ENCODE data around the gene PLSCR2. TPM values are rescaled to one million over a fixed set of nuclear protein-coding genes. Genes with fewer than 3 reads are reported as not detected.
"Not testable (repeated sequence)": the region's sequence is repeated elsewhere in the genome, so short reads cannot be mapped to it uniquely, and the experiment has no call there.

Gene PLSCR2
- total RNA-seq, 1 donor from 2014 or later: not detected

GRCh38 chr3:146485297-146485696 is 15.9 kb upstream of the PLSCR2 start:
- Histone ChIP-seq H3K27ac (ENCODE audit: low read depth, low read length) (no peak overlapping the region), H3K27me3 (ENCODE audit: control insufficient read depth in 3 of 3, insufficient read depth in 3 of 3, low read length in 3 of 3) (no peaks in the 10 kb centered on the region), H3K4me3 (ENCODE audit: low read length in 3 of 3) (no peak overlapping the region), H3K36me3 (ENCODE audit: control insufficient read depth in 3 of 3, insufficient read depth in 3 of 3, low read length in 3 of 3) (no peaks in the 10 kb centered on the region), H3K9me3 (ENCODE audit: control insufficient read depth in 3 of 3, low read length in 3 of 3) (no peaks in the 10 kb centered on the region), H3K9ac (ENCODE audit: low read depth in 1 of 3, low read length in 3 of 3) (no peak overlapping the region), H3K4me1 (ENCODE audit: control insufficient read depth in 3 of 3, insufficient read depth in 3 of 3, low read length in 3 of 3) (no peaks in the 10 kb centered on the region)

- Histone ChIP-seq H3K9me3 (ENCODE audit: control insufficient read depth in 3 of 3, low read length in 3 of 3) (no peaks in the 10 kb centered on the region), H3K27ac (ENCODE audit: low read depth, low read length) (no peak overlapping the region), H3K36me3 (ENCODE audit: control insufficient read depth in 3 of 3, insufficient read depth in 3 of 3, low read length in 3 of 3) (no peaks in the 10 kb centered on the region), H3K4me3 (ENCODE audit: low read length in 3 of 3) (no peak overlapping the region), H3K9ac (ENCODE audit: low read depth in 1 of 3, low read length in 3 of 3) (no peak overlapping the region), H3K27me3 (ENCODE audit: control insufficient read depth in 3 of 3, insufficient read depth in 3 of 3, low read length in 3 of 3) (peaks cover 0 to 6% (median 0%) of the 10 kb centered on the region in 3 donors), H3K4me1 (ENCODE audit: control insufficient read depth in 3 of 3, insufficient read depth in 3 of 3, low read length in 3 of 3) (no peaks in the 10 kb centered on the region)
Measured at GRCh38 chr3:146476094-146476740, 6.9 kb upstream of the PLSCR2 start.

GRCh38 chr3:146474976-146475375 is 5.6 kb upstream of the PLSCR2 start:
- not testable (repeated sequence) for H3K9ac ChIP-seq (ENCODE audit: low read depth in 1 of 3, low read length in 3 of 3); H3K27me3 ChIP-seq (ENCODE audit: control insufficient read depth in 3 of 3, insufficient read depth in 3 of 3, low read length in 3 of 3); H3K36me3 ChIP-seq (ENCODE audit: control insufficient read depth in 3 of 3, insufficient read depth in 3 of 3, low read length in 3 of 3); H3K9me3 ChIP-seq (ENCODE audit: control insufficient read depth in 3 of 3, low read length in 3 of 3); H3K4me1 ChIP-seq (ENCODE audit: control insufficient read depth in 3 of 3, insufficient read depth in 3 of 3, low read length in 3 of 3); H3K4me3 ChIP-seq (ENCODE audit: low read length in 3 of 3); H3K27ac ChIP-seq (ENCODE audit: low read depth, low read length)

- Histone ChIP-seq H3K27ac (ENCODE audit: low read depth, low read length) (no peak overlapping the region), H3K9ac (ENCODE audit: low read depth in 1 of 3, low read length in 3 of 3) (no peak overlapping the region), H3K27me3 (ENCODE audit: control insufficient read depth in 3 of 3, insufficient read depth in 3 of 3, low read length in 3 of 3) (peaks cover 0 to 6% (median 4%) of the 10 kb centered on the region in 3 donors), H3K36me3 (ENCODE audit: control insufficient read depth in 3 of 3, insufficient read depth in 3 of 3, low read length in 3 of 3) (no peaks in the 10 kb centered on the region), H3K4me3 (ENCODE audit: low read length in 3 of 3) (no peak overlapping the region), H3K9me3 (ENCODE audit: control insufficient read depth in 3 of 3, low read length in 3 of 3) (no peaks in the 10 kb centered on the region), H3K4me1 (ENCODE audit: control insufficient read depth in 3 of 3, insufficient read depth in 3 of 3, low read length in 3 of 3) (peaks cover 0 to 5% (median 0%) of the 10 kb centered on the region in 3 donors)
Measured at GRCh38 chr3:146473726-146474125, 4.4 kb upstream of the PLSCR2 start.

GRCh38 chr3:146472611-146473010 is 3.2 kb upstream of the PLSCR2 start:
- Histone ChIP-seq H3K36me3 (ENCODE audit: control insufficient read depth in 3 of 3, insufficient read depth in 3 of 3, low read length in 3 of 3) (no peaks in the 10 kb centered on the region), H3K4me1 (ENCODE audit: control insufficient read depth in 3 of 3, insufficient read depth in 3 of 3, low read length in 3 of 3) (peaks cover 0 to 5% (median 0%) of the 10 kb centered on the region in 3 donors), H3K9me3 (ENCODE audit: control insufficient read depth in 3 of 3, low read length in 3 of 3) (no peaks in the 10 kb centered on the region), H3K4me3 (ENCODE audit: low read length in 3 of 3) (no peak overlapping the region), H3K27me3 (ENCODE audit: control insufficient read depth in 3 of 3, insufficient read depth in 3 of 3, low read length in 3 of 3) (peaks cover 0 to 6% (median 4%) of the 10 kb centered on the region in 3 donors), H3K27ac (ENCODE audit: low read depth, low read length) (no peak overlapping the region), H3K9ac (ENCODE audit: low read depth in 1 of 3, low read length in 3 of 3) (no peak overlapping the region)

GRCh38 chr3:146471012-146471411 is 1.7 kb upstream of the PLSCR2 start:
- Histone ChIP-seq H3K9ac (ENCODE audit: low read depth in 1 of 3, low read length in 3 of 3) (no peak overlapping the region), H3K4me3 (ENCODE audit: low read length in 3 of 3) (no peak overlapping the region), H3K36me3 (ENCODE audit: control insufficient read depth in 3 of 3, insufficient read depth in 3 of 3, low read length in 3 of 3) (no peaks in the 10 kb centered on the region), H3K9me3 (ENCODE audit: control insufficient read depth in 3 of 3, low read length in 3 of 3) (no peaks in the 10 kb centered on the region), H3K27me3 (ENCODE audit: control insufficient read depth in 3 of 3, insufficient read depth in 3 of 3, low read length in 3 of 3) (peaks cover 0 to 4% (median 0%) of the 10 kb centered on the region in 3 donors), H3K4me1 (ENCODE audit: control insufficient read depth in 3 of 3, insufficient read depth in 3 of 3, low read length in 3 of 3) (peaks cover 0 to 5% (median 0%) of the 10 kb centered on the region in 3 donors), H3K27ac (ENCODE audit: low read depth, low read length) (no peak overlapping the region)

- Histone ChIP-seq H3K27me3 (ENCODE audit: control insufficient read depth in 3 of 3, insufficient read depth in 3 of 3, low read length in 3 of 3) (peaks cover 0 to 4% (median 0%) of the 10 kb centered on the region in 3 donors), H3K4me1 (ENCODE audit: control insufficient read depth in 3 of 3, insufficient read depth in 3 of 3, low read length in 3 of 3) (peaks cover 0 to 5% (median 0%) of the 10 kb centered on the region in 3 donors), H3K9ac (ENCODE audit: low read depth in 1 of 3, low read length in 3 of 3) (no peak overlapping the region), H3K36me3 (ENCODE audit: control insufficient read depth in 3 of 3, insufficient read depth in 3 of 3, low read length in 3 of 3) (no peaks in the 10 kb centered on the region), H3K4me3 (ENCODE audit: low read length in 3 of 3) (no peak overlapping the region), H3K9me3 (ENCODE audit: control insufficient read depth in 3 of 3, low read length in 3 of 3) (no peaks in the 10 kb centered on the region), H3K27ac (ENCODE audit: low read depth, low read length) (no peak overlapping the region)
Measured at GRCh38 chr3:146470425-146470990, 1.1 kb upstream of the PLSCR2 start.

GRCh38 chr3:146468671-146469149 is 651 bp downstream of the PLSCR2 start:
- H3K9ac ChIP-seq (ENCODE audit: low read depth in 1 of 3, low read length in 3 of 3): no peak overlapping the region
- no peaks in the 10 kb centered on the region for H3K9me3 ChIP-seq (ENCODE audit: control insufficient read depth in 3 of 3, low read length in 3 of 3)
- no peak overlapping the region for H3K4me3 ChIP-seq (ENCODE audit: low read length in 3 of 3)
- peaks cover 0 to 5% (median 0%) of the 10 kb centered on the region in 3 donors for H3K4me1 ChIP-seq (ENCODE audit: control insufficient read depth in 3 of 3, insufficient read depth in 3 of 3, low read length in 3 of 3)
- no peak overlapping the region for H3K27ac ChIP-seq (ENCODE audit: low read depth, low read length)
- no peaks in the 10 kb centered on the region for H3K36me3 ChIP-seq (ENCODE audit: control insufficient read depth in 3 of 3, insufficient read depth in 3 of 3, low read length in 3 of 3)
- H3K27me3 ChIP-seq (ENCODE audit: control insufficient read depth in 3 of 3, insufficient read depth in 3 of 3, low read length in 3 of 3): peaks cover 0 to 4% (median 0%) of the 10 kb centered on the region in 3 donors

- Histone ChIP-seq H3K27me3 (ENCODE audit: control insufficient read depth in 3 of 3, insufficient read depth in 3 of 3, low read length in 3 of 3) (peaks cover 0 to 4% (median 0%) of the 10 kb centered on the region in 3 donors), H3K4me3 (ENCODE audit: low read length in 3 of 3) (no peak overlapping the region), H3K4me1 (ENCODE audit: control insufficient read depth in 3 of 3, insufficient read depth in 3 of 3, low read length in 3 of 3) (peaks cover 0 to 5% (median 0%) of the 10 kb centered on the region in 3 donors), H3K27ac (ENCODE audit: low read depth, low read length) (no peak overlapping the region), H3K36me3 (ENCODE audit: control insufficient read depth in 3 of 3, insufficient read depth in 3 of 3, low read length in 3 of 3) (no peaks in the 10 kb centered on the region), H3K9me3 (ENCODE audit: control insufficient read depth in 3 of 3, low read length in 3 of 3) (no peaks in the 10 kb centered on the region), H3K9ac (ENCODE audit: low read depth in 1 of 3, low read length in 3 of 3) (no peak overlapping the region)
Measured at GRCh38 chr3:146468234-146468633, 1.1 kb downstream of the PLSCR2 start.

- Histone ChIP-seq H3K4me1 (ENCODE audit: control insufficient read depth in 3 of 3, insufficient read depth in 3 of 3, low read length in 3 of 3) (peaks cover 0 to 5% (median 0%) of the 10 kb centered on the region in 3 donors), H3K9me3 (ENCODE audit: control insufficient read depth in 3 of 3, low read length in 3 of 3) (no peaks in the 10 kb centered on the region), H3K27me3 (ENCODE audit: control insufficient read depth in 3 of 3, insufficient read depth in 3 of 3, low read length in 3 of 3) (peaks cover 0 to 4% (median 0%) of the 10 kb centered on the region in 3 donors), H3K9ac (ENCODE audit: low read depth in 1 of 3, low read length in 3 of 3) (no peak overlapping the region), H3K27ac (ENCODE audit: low read depth, low read length) (no peak overlapping the region), H3K4me3 (ENCODE audit: low read length in 3 of 3) (no peak overlapping the region), H3K36me3 (ENCODE audit: control insufficient read depth in 3 of 3, insufficient read depth in 3 of 3, low read length in 3 of 3) (no peaks in the 10 kb centered on the region)
Measured at GRCh38 chr3:146466604-146467003, 2.8 kb downstream of the PLSCR2 start.

All from skeletal muscle tissue (tissue), 4 donors.